Gastroesophageal sphincter (tissue), 3 donors: Measurements from ENCODE around the gene ZNF302.

Experiments
- POLR2A ChIP-seq, 2 donors: fragments of 450-650 bp; IDR thresholded peaks; one replicate each; pipeline ENCODE4 v1.6.1; 2017; ENCODE audit warnings: antibody characterized with exemption in 2 of 2, mild to moderate bottlenecking in 2 of 2, moderate library complexity in 1 of 2
- POLR2AphosphoS5 ChIP-seq: sonication (generic); formaldehyde crosslinking; IDR thresholded peaks from one replicate; pipeline ENCODE4 v1.6.1; 2017; ENCODE audit warnings: antibody characterized with exemption
- TF ChIP-seq, protein P1 (sequence below), 4 experiments: fragments of 200-600 bp in 2 of 4; fragments of 450-650 bp in 2 of 4; sonication (generic) in 1 of 4; IDR thresholded peaks; one replicate each; pipeline ENCODE4 v1.5.1; 2017 to 2019; ENCODE audit warnings: antibody characterized with exemption in 4 of 4, mild to moderate bottlenecking in 2 of 4, moderate library complexity in 2 of 4

DNA sequence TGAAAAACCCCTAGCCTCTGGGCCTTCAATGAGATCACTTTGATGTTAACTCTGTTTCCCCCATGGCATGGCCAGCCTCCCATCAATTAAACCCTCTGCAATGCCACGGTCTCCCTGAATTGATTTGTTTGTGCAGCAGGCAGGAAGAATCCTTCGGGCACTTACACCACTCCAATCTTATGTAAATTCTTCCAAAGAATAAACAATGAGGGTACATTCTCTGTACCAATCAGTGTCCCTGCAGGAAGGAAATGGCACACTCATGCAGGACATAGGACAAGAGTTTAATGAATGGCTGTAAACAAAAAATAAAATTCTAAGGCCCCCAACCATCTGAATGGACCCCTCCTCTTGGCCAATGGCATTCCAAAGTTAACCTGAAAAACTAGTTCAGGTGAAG lies 22.7 kb upstream of the ZNF302 start:
- TF ChIP-seq, protein P1, sequence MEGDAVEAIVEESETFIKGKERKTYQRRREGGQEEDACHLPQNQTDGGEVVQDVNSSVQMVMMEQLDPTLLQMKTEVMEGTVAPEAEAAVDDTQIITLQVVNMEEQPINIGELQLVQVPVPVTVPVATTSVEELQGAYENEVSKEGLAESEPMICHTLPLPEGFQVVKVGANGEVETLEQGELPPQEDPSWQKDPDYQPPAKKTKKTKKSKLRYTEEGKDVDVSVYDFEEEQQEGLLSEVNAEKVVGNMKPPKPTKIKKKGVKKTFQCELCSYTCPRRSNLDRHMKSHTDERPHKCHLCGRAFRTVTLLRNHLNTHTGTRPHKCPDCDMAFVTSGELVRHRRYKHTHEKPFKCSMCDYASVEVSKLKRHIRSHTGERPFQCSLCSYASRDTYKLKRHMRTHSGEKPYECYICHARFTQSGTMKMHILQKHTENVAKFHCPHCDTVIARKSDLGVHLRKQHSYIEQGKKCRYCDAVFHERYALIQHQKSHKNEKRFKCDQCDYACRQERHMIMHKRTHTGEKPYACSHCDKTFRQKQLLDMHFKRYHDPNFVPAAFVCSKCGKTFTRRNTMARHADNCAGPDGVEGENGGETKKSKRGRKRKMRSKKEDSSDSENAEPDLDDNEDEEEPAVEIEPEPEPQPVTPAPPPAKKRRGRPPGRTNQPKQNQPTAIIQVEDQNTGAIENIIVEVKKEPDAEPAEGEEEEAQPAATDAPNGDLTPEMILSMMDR (IDR thresholded peaks at IDR 0.05) = no peak
- TF ChIP-seq POLR2A (IDR thresholded peaks at IDR 0.05) = no peak
- TF ChIP-seq POLR2AphosphoS5 = no peak
